Cerebellar nuclear complex (tissue), 1 donor: ENCODE results near the gene LAPTM4A.

Experiments used
- DNase-seq, 2 experiments: peaks; one replicate each; lab custom pipeline; 2025; lab: John Stamatoyannopoulos, UW

The LAPTM4A gene

GRCh38 chr2:20019747-20020146, 31.7 kb downstream of the LAPTM4A start:
- DNase-seq = no peak

GRCh38 chr2:20018601-20019152, 32.8 kb downstream of the LAPTM4A start:
- no peak for DNase-seq

GRCh38 chr2:20016346-20016745, 35.1 kb downstream of the LAPTM4A start:
- DNase-seq = no peak

- no peak for DNase-seq
These were observed 35.8 kb downstream of the LAPTM4A start for GRCh38 chr2:20015482-20016083.

GRCh38 chr2:20013126-20013849, 38.1 kb downstream of the LAPTM4A start:
- DNase-seq = no peak

GRCh38 chr2:20012282-20013125, 38.9 kb downstream of the LAPTM4A start, which contains the start of gene MATN3:
Gene MATN3 (minus strand): TSS chr2:20012668. CDS start chr2:20012631, 37 bp downstream.
- DNase-seq = no peak

GRCh38 chr2:20012032-20012281, 39.5 kb downstream of the LAPTM4A start:
- no peak for DNase-seq

GRCh38 chr2:20011276-20012031, 40.0 kb downstream of the LAPTM4A start:
- DNase-seq = no peak

- no peak for DNase-seq
These were observed 42.7 kb downstream of the LAPTM4A start for GRCh38 chr2:20008703-20009102.

- DNase-seq = no peak
These were observed 45.4 kb downstream of the LAPTM4A start for GRCh38 chr2:20005891-20006470.

- DNase-seq = no peak
These were observed 46.3 kb downstream of the LAPTM4A start for GRCh38 chr2:20005067-20005627.

GRCh38 chr2:20001361-20001863, 50.0 kb downstream of the LAPTM4A start:
- DNase-seq = no peak

GRCh38 chr2:19993731-19994130, 57.7 kb downstream of the LAPTM4A start:
- DNase-seq = no peak

GRCh38 chr2:19991895-19992294, 59.5 kb downstream of the LAPTM4A start:
- no peak for DNase-seq

- no peak for DNase-seq
These were observed 61.1 kb downstream of the LAPTM4A start for GRCh38 chr2:19990416-19990728.

- DNase-seq = peak in 1 of 2 experiments; percentile 33
These were observed 61.6 kb downstream of the LAPTM4A start, which contains the start of gene WDR35 for GRCh38 chr2:19989667-19990415. Gene WDR35 (minus strand): TSS chr2:19990105. CDS start chr2:19990015, 90 bp downstream.

GRCh38 chr2:19989342-19989666, 62.1 kb downstream of the LAPTM4A start:
- DNase-seq = no peak

- DNase-seq = no peak
These were observed 62.8 kb downstream of the LAPTM4A start for GRCh38 chr2:19988600-19988999.

- DNase-seq = no peak
These were observed 63.5 kb downstream of the LAPTM4A start for GRCh38 chr2:19987936-19988335.
